ENCODE results near the gene FOSB.

DNA sequence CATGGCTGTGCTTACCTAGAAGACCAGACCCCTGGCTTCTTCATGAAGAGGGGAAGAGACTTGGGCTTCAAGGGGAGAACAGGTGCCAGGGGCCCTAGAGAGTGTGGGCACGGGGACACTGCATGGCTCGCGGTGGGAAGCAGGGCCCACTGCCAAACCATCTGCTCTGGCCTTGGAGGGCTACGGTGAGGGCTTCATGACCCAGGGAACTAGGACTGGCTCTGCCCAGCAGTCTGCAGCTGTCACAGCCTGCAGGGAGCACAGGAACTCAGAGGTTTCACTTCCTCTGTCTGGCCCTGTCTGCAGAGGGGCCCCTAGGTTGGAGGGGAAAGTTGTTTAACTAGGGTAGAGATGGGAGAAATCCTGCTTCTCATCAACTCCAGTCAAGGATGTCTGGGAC is 48.4 kb upstream of the FOSB start:
- TF ChIP-seq, protein P1, sequence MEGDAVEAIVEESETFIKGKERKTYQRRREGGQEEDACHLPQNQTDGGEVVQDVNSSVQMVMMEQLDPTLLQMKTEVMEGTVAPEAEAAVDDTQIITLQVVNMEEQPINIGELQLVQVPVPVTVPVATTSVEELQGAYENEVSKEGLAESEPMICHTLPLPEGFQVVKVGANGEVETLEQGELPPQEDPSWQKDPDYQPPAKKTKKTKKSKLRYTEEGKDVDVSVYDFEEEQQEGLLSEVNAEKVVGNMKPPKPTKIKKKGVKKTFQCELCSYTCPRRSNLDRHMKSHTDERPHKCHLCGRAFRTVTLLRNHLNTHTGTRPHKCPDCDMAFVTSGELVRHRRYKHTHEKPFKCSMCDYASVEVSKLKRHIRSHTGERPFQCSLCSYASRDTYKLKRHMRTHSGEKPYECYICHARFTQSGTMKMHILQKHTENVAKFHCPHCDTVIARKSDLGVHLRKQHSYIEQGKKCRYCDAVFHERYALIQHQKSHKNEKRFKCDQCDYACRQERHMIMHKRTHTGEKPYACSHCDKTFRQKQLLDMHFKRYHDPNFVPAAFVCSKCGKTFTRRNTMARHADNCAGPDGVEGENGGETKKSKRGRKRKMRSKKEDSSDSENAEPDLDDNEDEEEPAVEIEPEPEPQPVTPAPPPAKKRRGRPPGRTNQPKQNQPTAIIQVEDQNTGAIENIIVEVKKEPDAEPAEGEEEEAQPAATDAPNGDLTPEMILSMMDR (IDR thresholded peaks at IDR 0.05; ENCODE audit: low read depth, low read length, missing input control) = no peak
- TF ChIP-seq, protein P2, sequence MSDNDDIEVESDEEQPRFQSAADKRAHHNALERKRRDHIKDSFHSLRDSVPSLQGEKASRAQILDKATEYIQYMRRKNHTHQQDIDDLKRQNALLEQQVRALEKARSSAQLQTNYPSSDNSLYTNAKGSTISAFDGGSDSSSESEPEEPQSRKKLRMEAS (IDR thresholded peaks at IDR 0.05) = no peak
- TF ChIP-seq, protein P3, sequence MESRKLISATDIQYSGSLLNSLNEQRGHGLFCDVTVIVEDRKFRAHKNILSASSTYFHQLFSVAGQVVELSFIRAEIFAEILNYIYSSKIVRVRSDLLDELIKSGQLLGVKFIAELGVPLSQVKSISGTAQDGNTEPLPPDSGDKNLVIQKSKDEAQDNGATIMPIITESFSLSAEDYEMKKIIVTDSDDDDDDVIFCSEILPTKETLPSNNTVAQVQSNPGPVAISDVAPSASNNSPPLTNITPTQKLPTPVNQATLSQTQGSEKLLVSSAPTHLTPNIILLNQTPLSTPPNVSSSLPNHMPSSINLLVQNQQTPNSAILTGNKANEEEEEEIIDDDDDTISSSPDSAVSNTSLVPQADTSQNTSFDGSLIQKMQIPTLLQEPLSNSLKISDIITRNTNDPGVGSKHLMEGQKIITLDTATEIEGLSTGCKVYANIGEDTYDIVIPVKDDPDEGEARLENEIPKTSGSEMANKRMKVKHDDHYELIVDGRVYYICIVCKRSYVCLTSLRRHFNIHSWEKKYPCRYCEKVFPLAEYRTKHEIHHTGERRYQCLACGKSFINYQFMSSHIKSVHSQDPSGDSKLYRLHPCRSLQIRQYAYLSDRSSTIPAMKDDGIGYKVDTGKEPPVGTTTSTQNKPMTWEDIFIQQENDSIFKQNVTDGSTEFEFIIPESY (IDR thresholded peaks at IDR 0.05) = no peak
- TF ChIP-seq RAD21 (IDR thresholded peaks at IDR 0.05) (no peak), GABPA (IDR thresholded peaks at IDR 0.05 in 1 of 2, conservative IDR thresholded peaks at IDR 0.05 in 1 of 2) (no peak), FOXA1 (IDR thresholded peaks at IDR 0.05) (no peak), TAF1 (conservative IDR thresholded peaks at IDR 0.05) (no peak), SP1 (IDR thresholded peaks at IDR 0.05) (no peak), JUND (IDR thresholded peaks at IDR 0.05) (no peak), HNF4A (conservative IDR thresholded peaks at IDR 0.05) (no peak), FOXA2 (IDR thresholded peaks at IDR 0.05) (no peak)
- TF ChIP-seq, protein P4, sequence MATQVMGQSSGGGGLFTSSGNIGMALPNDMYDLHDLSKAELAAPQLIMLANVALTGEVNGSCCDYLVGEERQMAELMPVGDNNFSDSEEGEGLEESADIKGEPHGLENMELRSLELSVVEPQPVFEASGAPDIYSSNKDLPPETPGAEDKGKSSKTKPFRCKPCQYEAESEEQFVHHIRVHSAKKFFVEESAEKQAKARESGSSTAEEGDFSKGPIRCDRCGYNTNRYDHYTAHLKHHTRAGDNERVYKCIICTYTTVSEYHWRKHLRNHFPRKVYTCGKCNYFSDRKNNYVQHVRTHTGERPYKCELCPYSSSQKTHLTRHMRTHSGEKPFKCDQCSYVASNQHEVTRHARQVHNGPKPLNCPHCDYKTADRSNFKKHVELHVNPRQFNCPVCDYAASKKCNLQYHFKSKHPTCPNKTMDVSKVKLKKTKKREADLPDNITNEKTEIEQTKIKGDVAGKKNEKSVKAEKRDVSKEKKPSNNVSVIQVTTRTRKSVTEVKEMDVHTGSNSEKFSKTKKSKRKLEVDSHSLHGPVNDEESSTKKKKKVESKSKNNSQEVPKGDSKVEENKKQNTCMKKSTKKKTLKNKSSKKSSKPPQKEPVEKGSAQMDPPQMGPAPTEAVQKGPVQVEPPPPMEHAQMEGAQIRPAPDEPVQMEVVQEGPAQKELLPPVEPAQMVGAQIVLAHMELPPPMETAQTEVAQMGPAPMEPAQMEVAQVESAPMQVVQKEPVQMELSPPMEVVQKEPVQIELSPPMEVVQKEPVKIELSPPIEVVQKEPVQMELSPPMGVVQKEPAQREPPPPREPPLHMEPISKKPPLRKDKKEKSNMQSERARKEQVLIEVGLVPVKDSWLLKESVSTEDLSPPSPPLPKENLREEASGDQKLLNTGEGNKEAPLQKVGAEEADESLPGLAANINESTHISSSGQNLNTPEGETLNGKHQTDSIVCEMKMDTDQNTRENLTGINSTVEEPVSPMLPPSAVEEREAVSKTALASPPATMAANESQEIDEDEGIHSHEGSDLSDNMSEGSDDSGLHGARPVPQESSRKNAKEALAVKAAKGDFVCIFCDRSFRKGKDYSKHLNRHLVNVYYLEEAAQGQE (IDR thresholded peaks at IDR 0.05) = no peak

Measured in liver (tissue), 3 donors.